ENCODE results near the gene PARG. TPM values are rescaled to one million over a fixed set of nuclear protein-coding genes. Genes with fewer than 3 reads are reported as not detected.

PARG gene
- total RNA-seq, 4 donors from 2014 or later, result 13.5 to 32.0 (median 17.0) TPM

- intact Hi-C loops (cut with DNase I), result no loop called here
- H3K9me3 ChIP-seq, result no peaks in the 10 kb centered on the region
- no peak overlapping the region for H3K4me3 ChIP-seq
- peaks cover 6 to 69% (median 10%) of the 10 kb centered on the region in 4 donors for H3K27me3 ChIP-seq
- no peak overlapping the region for H3K27ac ChIP-seq
- no peaks in the 10 kb centered on the region for H3K4me1 ChIP-seq
- no peak for TF ChIP-seq CTCF (IDR thresholded peaks at IDR 0.05)
- TF ChIP-seq POLR2A (IDR thresholded peaks at IDR 0.05), result no peak
- no peak for DNase-seq
- no peaks in the 10 kb centered on the region for H3K36me3 ChIP-seq
- 8 to 33% methylated on average over 1 to 13 of the region's 45 CpGs for WGBS, 2 donors
These were observed 173.1 kb downstream of the PARG start for GRCh38 chr10:49768731-49769130.

- H3K4me3 ChIP-seq, result no peak overlapping the region
- H3K27ac ChIP-seq, result no peak overlapping the region
- TF ChIP-seq POLR2A (IDR thresholded peaks at IDR 0.05) (no peak), CTCF (IDR thresholded peaks at IDR 0.05) (no peak)
- intact Hi-C loops (cut with DNase I), result no loop called here
- no peaks in the 10 kb centered on the region for H3K4me1 ChIP-seq
- WGBS, 2 donors, result 0 to 22% methylated on average over 1 to 6 of the region's 38 CpGs
- H3K36me3 ChIP-seq, result no peaks in the 10 kb centered on the region
- DNase-seq, result no peak
- H3K9me3 ChIP-seq, result no peaks in the 10 kb centered on the region
- peaks cover 6 to 73% (median 10%) of the 10 kb centered on the region in 4 donors for H3K27me3 ChIP-seq
These were observed 173.5 kb downstream of the PARG start for GRCh38 chr10:49768329-49768728.

Small RNA genes lying within 50 kb of the gene (small RNA-seq; reads per million reads assigned to genes)
- gene RNA5SP317, result 0 reads per million in 4 donors
- 0 reads per million in 4 donors for gene SNORA74C-2

Other genes with a start within 250 kb of the PARG start
- under 1 TPM in 2 of 4 donors, not detected in 2; under 0.01 to 0.79 TPM for gene OGDHL, start 179.7 kb downstream of the PARG start, total RNA-seq
- gene TIMM23B, start within 50 bp of the PARG start, total RNA-seq, result 10 to 100 TPM in 2 of 4 donors, 1 to 10 TPM in 2; 5.6 to 28.2 (median 10.8) TPM
- 10 to 100 TPM in 1 of 4 donors, 1 to 10 TPM in 3; 1.2 to 15.4 (median 7.4) TPM for gene AGAP6, start 46.4 kb upstream of the PARG start, total RNA-seq
- gene WASHC2A, start 125.9 kb upstream of the PARG start, total RNA-seq, result 10 to 100 TPM; 19.7 to 30.9 (median 24.4) TPM